ENCODE results near the gene SMAD1. TPM values are rescaled to one million over a fixed set of nuclear protein-coding genes. Genes with fewer than 3 reads are reported as not detected.

SMAD1 gene
- polyA plus RNA-seq, 1 donor (not counting 4 experiments of a cell fraction or from before 2014, with no cell fraction given) = 33.5 TPM

DNA sequence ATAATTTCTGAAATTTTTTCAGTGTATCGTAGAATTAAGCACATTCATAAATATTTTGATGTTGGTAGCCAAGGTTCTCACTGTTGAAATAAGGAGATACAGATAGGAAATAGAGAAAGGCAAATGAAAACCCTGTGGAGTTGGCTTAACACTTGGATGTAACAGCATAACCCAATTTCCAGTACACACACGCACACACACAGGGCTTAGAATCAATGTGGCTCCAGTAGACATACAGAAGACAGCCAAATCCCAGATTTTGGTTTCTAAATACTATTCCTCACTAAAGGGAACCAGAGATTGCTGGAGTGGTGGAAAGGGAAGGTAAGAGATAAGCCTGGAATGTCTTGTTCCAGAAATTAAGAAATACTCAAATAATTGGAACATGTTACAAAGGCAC lies 54.4 kb downstream of the SMAD1 start:
- Histone ChIP-seq H3K4me3 (ENCODE audit: control insufficient read depth in 2 of 3, extremely low read depth in 1 of 3, insufficient read depth in 2 of 3, low read depth in 1 of 3, low read length in 3 of 3) (no peak overlapping the region), H3K9ac (ENCODE audit: control insufficient read depth, extremely low read depth, insufficient read depth, low read length) (no peak overlapping the region), H3K4me2 (ENCODE audit: control insufficient read depth, extremely low read depth, insufficient read depth, low read depth, low read length) (no peak overlapping the region), H3K27ac (ENCODE audit: control insufficient read depth, insufficient read depth, low read length) (no peak overlapping the region), H2AFZ (ENCODE audit: control insufficient read depth, low read length) (no peak overlapping the region), H4K20me1 (ENCODE audit: control insufficient read depth, extremely low read depth, insufficient read depth, low read length) (no peaks in the 10 kb centered on the region), H3K36me3 (ENCODE audit: control insufficient read depth in 2 of 2, extremely low read depth in 1 of 2, insufficient read depth in 2 of 2, low read length in 2 of 2) (peaks cover 4 to 6% of the 10 kb centered on the region in 2 experiments), H3K4me1 (ENCODE audit: control insufficient read depth, extremely low read depth, insufficient read depth, low read length) (peaks cover 9% of the 10 kb centered on the region), H3K79me2 (ENCODE audit: control insufficient read depth, insufficient read depth, low read length) (no peaks in the 10 kb centered on the region), H3K9me3 (ENCODE audit: control insufficient read depth, low read depth, low read length) (no peaks in the 10 kb centered on the region), H3K27me3 (ENCODE audit: control insufficient read depth, extremely low read depth, insufficient read depth, low read length) (no peaks in the 10 kb centered on the region), H3K9me1 (ENCODE audit: control insufficient read depth, extremely low read depth, insufficient read depth, low read length) (no peaks in the 10 kb centered on the region)
- dilution Hi-C loops (cut with MboI; ENCODE audit: extremely low pct_ligation_motif_present, low sequenced_read_pairs) = no loop called here
- FAIRE-seq = no peak
- no peak for DNase-seq (ENCODE audit: low read depth, low spot score)
- no peak for TF ChIP-seq EZH2 (IDR thresholded peaks at IDR 0.05; ENCODE audit: low read length)
- TF ChIP-seq, protein P1, sequence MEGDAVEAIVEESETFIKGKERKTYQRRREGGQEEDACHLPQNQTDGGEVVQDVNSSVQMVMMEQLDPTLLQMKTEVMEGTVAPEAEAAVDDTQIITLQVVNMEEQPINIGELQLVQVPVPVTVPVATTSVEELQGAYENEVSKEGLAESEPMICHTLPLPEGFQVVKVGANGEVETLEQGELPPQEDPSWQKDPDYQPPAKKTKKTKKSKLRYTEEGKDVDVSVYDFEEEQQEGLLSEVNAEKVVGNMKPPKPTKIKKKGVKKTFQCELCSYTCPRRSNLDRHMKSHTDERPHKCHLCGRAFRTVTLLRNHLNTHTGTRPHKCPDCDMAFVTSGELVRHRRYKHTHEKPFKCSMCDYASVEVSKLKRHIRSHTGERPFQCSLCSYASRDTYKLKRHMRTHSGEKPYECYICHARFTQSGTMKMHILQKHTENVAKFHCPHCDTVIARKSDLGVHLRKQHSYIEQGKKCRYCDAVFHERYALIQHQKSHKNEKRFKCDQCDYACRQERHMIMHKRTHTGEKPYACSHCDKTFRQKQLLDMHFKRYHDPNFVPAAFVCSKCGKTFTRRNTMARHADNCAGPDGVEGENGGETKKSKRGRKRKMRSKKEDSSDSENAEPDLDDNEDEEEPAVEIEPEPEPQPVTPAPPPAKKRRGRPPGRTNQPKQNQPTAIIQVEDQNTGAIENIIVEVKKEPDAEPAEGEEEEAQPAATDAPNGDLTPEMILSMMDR (optimal IDR thresholded peaks at IDR 0.05 in 1 of 3, IDR thresholded peaks at IDR 0.05 in 1 of 3, conservative IDR thresholded peaks at IDR 0.05 in 1 of 3; ENCODE audit: extremely low read depth in 1 of 3, insufficient read depth in 2 of 3, low read length in 3 of 3) = no peak

GRCh38 chr4:145538596-145538995 lies 56.9 kb downstream of the SMAD1 start:
- Histone ChIP-seq H3K36me3 (ENCODE audit: control insufficient read depth in 2 of 2, extremely low read depth in 1 of 2, insufficient read depth in 2 of 2, low read length in 2 of 2) (peaks cover 5 to 9% of the 10 kb centered on the region in 2 experiments), H3K9me1 (ENCODE audit: control insufficient read depth, extremely low read depth, insufficient read depth, low read length) (no peaks in the 10 kb centered on the region), H3K9ac (ENCODE audit: control insufficient read depth, extremely low read depth, insufficient read depth, low read length) (no peak overlapping the region), H2AFZ (ENCODE audit: control insufficient read depth, low read length) (no peak overlapping the region), H3K27ac (ENCODE audit: control insufficient read depth, insufficient read depth, low read length) (no peak overlapping the region), H4K20me1 (ENCODE audit: control insufficient read depth, extremely low read depth, insufficient read depth, low read length) (no peaks in the 10 kb centered on the region), H3K4me3 (ENCODE audit: control insufficient read depth in 2 of 3, extremely low read depth in 1 of 3, insufficient read depth in 2 of 3, low read depth in 1 of 3, low read length in 3 of 3) (no peak overlapping the region), H3K27me3 (ENCODE audit: control insufficient read depth, extremely low read depth, insufficient read depth, low read length) (no peaks in the 10 kb centered on the region), H3K9me3 (ENCODE audit: control insufficient read depth, low read depth, low read length) (no peaks in the 10 kb centered on the region), H3K4me2 (ENCODE audit: control insufficient read depth, extremely low read depth, insufficient read depth, low read depth, low read length) (no peak overlapping the region), H3K79me2 (ENCODE audit: control insufficient read depth, insufficient read depth, low read length) (no peaks in the 10 kb centered on the region), H3K4me1 (ENCODE audit: control insufficient read depth, extremely low read depth, insufficient read depth, low read length) (no peaks in the 10 kb centered on the region)
- dilution Hi-C loops (cut with MboI; ENCODE audit: extremely low pct_ligation_motif_present, low sequenced_read_pairs) = no loop called here
- FAIRE-seq (no peak), DNase-seq (ENCODE audit: low read depth, low spot score) (no peak)
- TF ChIP-seq EZH2 (IDR thresholded peaks at IDR 0.05; ENCODE audit: low read length) = no peak
- TF ChIP-seq, protein P1 (optimal IDR thresholded peaks at IDR 0.05 in 1 of 3, IDR thresholded peaks at IDR 0.05 in 1 of 3, conservative IDR thresholded peaks at IDR 0.05 in 1 of 3; ENCODE audit: extremely low read depth in 1 of 3, insufficient read depth in 2 of 3, low read length in 3 of 3) = no peak

All from keratinocyte (primary cell).